Mesenchymal stem cell (in vitro differentiated cells and primary cell): ENCODE data around the gene UBR3.

Source experiments
- DNase-seq: peaks from one replicate; pipeline ENCODE4 v3.0.0-alpha.2; 2013
- H2AFZ ChIP-seq: one replicate; pipeline ENCODE4 v1.6.1; 2013; ENCODE audit warnings: low read depth, mild to moderate bottlenecking, control low read depth, inconsistent platforms, low read length, moderate library complexity
- H2AK5ac ChIP-seq: 2 replicates; pipeline ENCODE4 v1.6.1; 2013; ENCODE audit warnings: low read length, moderate library complexity, mild to moderate bottlenecking, inconsistent platforms; ENCODE audit not compliant: severe bottlenecking
- H2BK120ac ChIP-seq: one replicate; pipeline ENCODE4 v1.6.1; 2013; ENCODE audit warnings: low read depth, mild to moderate bottlenecking, inconsistent platforms, low read length, moderate library complexity
- H2BK12ac ChIP-seq, 2 experiments: one replicate each; pipeline ENCODE4 v1.6.1; 2013; ENCODE audit warnings: inconsistent platforms in 2 of 2, low read length in 2 of 2, mild to moderate bottlenecking in 2 of 2, moderate library complexity in 2 of 2, control low read depth in 1 of 2
- H2BK15ac ChIP-seq: one replicate; pipeline ENCODE4 v1.6.1; 2013; ENCODE audit warnings: mild to moderate bottlenecking, low read depth, inconsistent platforms; ENCODE audit not compliant: poor library complexity, severe bottlenecking
- H2BK5ac ChIP-seq: 2 replicates; pipeline ENCODE4 v1.6.1; 2013; ENCODE audit warnings: low read depth, mild to moderate bottlenecking, low read length, control low read depth, inconsistent platforms; ENCODE audit not compliant: poor library complexity, severe bottlenecking
- H3K14ac ChIP-seq, 2 experiments: one replicate each; pipeline ENCODE4 v1.6.1; 2013; ENCODE audit warnings: inconsistent platforms in 2 of 2, low read length in 2 of 2, control low read depth in 1 of 2, mild to moderate bottlenecking in 1 of 2, moderate library complexity in 1 of 2
- H3K18ac ChIP-seq, 2 experiments: one replicate each; pipeline ENCODE4 v1.6.1; 2013; ENCODE audit warnings: inconsistent platforms in 2 of 2, low read length in 2 of 2, control low read depth in 1 of 2, low read depth in 1 of 2, mild to moderate bottlenecking in 1 of 2
- H3K23ac ChIP-seq, 2 experiments: one replicate each; pipeline ENCODE4 v1.6.1; 2013; ENCODE audit warnings: inconsistent platforms in 2 of 2, low read length in 2 of 2, mild to moderate bottlenecking in 2 of 2, moderate library complexity in 2 of 2, control low read depth in 1 of 2
- H3K27ac ChIP-seq: 2 replicates; pipeline ENCODE4 v1.5.1; 2013; ENCODE audit warnings: mild to moderate bottlenecking, moderate library complexity, low read length, control low read depth, inconsistent platforms; ENCODE audit not compliant: poor library complexity, severe bottlenecking
- H3K27me3 ChIP-seq, 2 experiments: 2 replicates each; pipeline versions ENCODE4 v1.6.1 to v1.7.0; 2013; ENCODE audit warnings: low read length in 2 of 2, mild to moderate bottlenecking in 2 of 2, moderate library complexity in 2 of 2, control low read depth in 1 of 2, inconsistent platforms in 1 of 2; ENCODE audit not compliant: control insufficient read depth in 1 of 2, insufficient read depth in 1 of 2
- H3K36me3 ChIP-seq, 2 experiments: 2 replicates each; pipeline versions ENCODE4 v1.6.1 to v1.7.0; 2013; ENCODE audit warnings: low read length in 2 of 2, control low read depth in 1 of 2, inconsistent platforms in 1 of 2, low read depth in 1 of 2, mild to moderate bottlenecking in 1 of 2; ENCODE audit not compliant: insufficient read depth in 2 of 2, control insufficient read depth in 1 of 2
- H3K4ac ChIP-seq, 2 experiments: one replicate each; pipeline ENCODE4 v1.6.1; 2013; ENCODE audit warnings: inconsistent platforms in 2 of 2, low read length in 2 of 2, mild to moderate bottlenecking in 2 of 2, moderate library complexity in 2 of 2, control low read depth in 1 of 2, low read depth in 1 of 2
- H3K4me1 ChIP-seq: 2 replicates; pipeline ENCODE4 v1.6.1; 2013; ENCODE audit warnings: low read depth, low read length, control low read depth; ENCODE audit not compliant: control insufficient read depth, insufficient read depth
- H3K4me2 ChIP-seq: 2 replicates; pipeline ENCODE4 v1.6.1; 2013; ENCODE audit warnings: low read length, mild to moderate bottlenecking, inconsistent platforms; ENCODE audit not compliant: poor library complexity, severe bottlenecking
- H3K4me3 ChIP-seq, 2 experiments: 2 replicates each; pipeline versions ENCODE4 v1.5.1 to v1.7.0; 2013; ENCODE audit warnings: low read length in 2 of 2, mild to moderate bottlenecking in 2 of 2, control low read depth in 1 of 2, low read depth in 1 of 2; ENCODE audit not compliant: insufficient read depth in 1 of 2
- H3K79me1 ChIP-seq: replicated peaks from 2 replicates; pipeline ENCODE4 v1.6.1; 2013; ENCODE audit warnings: mild to moderate bottlenecking, control low read depth, low read length, inconsistent platforms; ENCODE audit not compliant: poor library complexity, severe bottlenecking
- H3K9ac ChIP-seq: 2 replicates; pipeline ENCODE4 v1.7.0; 2013; ENCODE audit warnings: mild to moderate bottlenecking, low read length, moderate library complexity
- H3K9me3 ChIP-seq: 2 replicates; pipeline ENCODE4 v1.7.0; 2013; ENCODE audit warnings: mild to moderate bottlenecking, low read length; ENCODE audit not compliant: control insufficient read depth
- H4K8ac ChIP-seq: one replicate; pipeline ENCODE4 v1.6.1; 2013; ENCODE audit warnings: inconsistent platforms, mild to moderate bottlenecking, low read length, moderate library complexity
- H4K91ac ChIP-seq: one replicate; pipeline ENCODE4 v1.6.1; 2013; ENCODE audit warnings: mild to moderate bottlenecking, low read length, inconsistent platforms
- WGBS: methylation state at CpG from one replicate; pipeline ENCODE4 v1.1.7; 2013; ENCODE audit warnings: mixed read lengths; 5-methylcytosine and 5-hydroxymethylcytosine counted together

UBR3 gene

DNA sequence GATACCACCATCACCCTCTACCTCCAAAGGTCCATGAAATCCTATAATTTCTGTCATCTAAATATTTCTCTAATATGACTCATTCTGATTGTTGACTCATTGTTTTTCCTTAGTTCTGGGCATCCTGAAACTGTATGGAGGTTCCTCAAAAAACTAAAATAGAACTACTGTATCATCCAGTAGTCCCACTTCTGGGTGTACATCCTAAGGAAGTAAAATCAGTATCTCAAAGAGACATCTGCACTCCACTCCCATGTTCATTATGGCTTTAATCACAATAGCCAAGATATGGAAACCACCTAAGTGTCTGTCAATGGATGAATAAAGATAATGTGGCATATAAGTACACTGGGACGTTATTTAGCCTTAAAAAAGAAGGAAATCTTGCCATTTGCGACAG lies 224.9 kb downstream of the UBR3 start:
- Histone ChIP-seq H2BK5ac (no peak overlapping the region), H2BK120ac (no peak overlapping the region), H3K27me3 (no peaks in the 10 kb centered on the region), H2AFZ (no peak overlapping the region), H3K27ac (no peak overlapping the region), H3K18ac (no peak overlapping the region), H2AK5ac (no peak overlapping the region), H3K9ac (no peak overlapping the region), H3K9me3 (no peaks in the 10 kb centered on the region), H3K14ac (no peak overlapping the region), H3K79me1 (peaks cover 2% of the 10 kb centered on the region), H2BK12ac (no peak overlapping the region), H3K23ac (no peak overlapping the region), H3K4me2 (no peak overlapping the region), H3K4ac (no peak overlapping the region), H4K8ac (no peak overlapping the region), H3K4me1 (no peaks in the 10 kb centered on the region), H2BK15ac (no peak overlapping the region), H3K4me3 (no peak overlapping the region), H4K91ac (no peak overlapping the region), H3K36me3 (peaks cover 0 to 34% of the 10 kb centered on the region in 2 experiments)
- 100% methylated on average over 2 of the region's 2 CpGs for WGBS
- DNase-seq: no peak

DNA sequence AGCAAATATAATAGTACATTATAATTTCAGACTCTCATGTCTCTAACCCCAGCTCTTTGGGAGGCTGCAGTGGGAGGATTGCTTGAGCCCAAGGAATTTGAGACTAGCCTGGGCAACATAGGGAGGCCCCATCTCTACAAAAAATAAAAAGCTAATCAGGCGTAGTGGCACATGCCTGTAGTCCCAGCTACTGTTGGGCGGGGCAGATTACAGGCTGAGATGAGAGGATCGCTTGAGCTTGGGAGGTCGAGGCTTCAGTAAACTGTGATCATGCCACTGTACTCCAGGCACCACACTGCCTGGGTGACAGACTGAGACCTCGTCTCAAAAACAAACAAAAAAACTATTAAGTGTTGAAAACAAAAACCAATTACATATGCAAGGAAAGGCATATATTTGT lies 227.7 kb downstream of the UBR3 start:
- H3K4ac ChIP-seq: no peak overlapping the region
- no peaks in the 10 kb centered on the region for H3K4me1 ChIP-seq
- H3K4me3 ChIP-seq: no peak overlapping the region
- H3K9ac ChIP-seq: no peak overlapping the region
- 94% methylated on average over 3 of the region's 5 CpGs for WGBS
- no peak overlapping the region for H2AK5ac ChIP-seq
- no peaks in the 10 kb centered on the region for H3K27me3 ChIP-seq
- peaks cover 2% of the 10 kb centered on the region for H3K79me1 ChIP-seq
- H3K23ac ChIP-seq: no peak overlapping the region
- H2BK15ac ChIP-seq: peak overlapping the region; percentile 1
- no peak overlapping the region for H4K91ac ChIP-seq
- no peak for DNase-seq
- no peak overlapping the region for H3K14ac ChIP-seq
- H3K9me3 ChIP-seq: no peaks in the 10 kb centered on the region
- no peak overlapping the region for H3K18ac ChIP-seq
- H2AFZ ChIP-seq: no peak overlapping the region
- H2BK5ac ChIP-seq: no peak overlapping the region
- H3K4me2 ChIP-seq: peak overlapping the region; percentile 22
- H3K27ac ChIP-seq: no peak overlapping the region
- no peak overlapping the region for H2BK12ac ChIP-seq
- H4K8ac ChIP-seq: no peak overlapping the region
- no peak overlapping the region for H2BK120ac ChIP-seq
- peaks cover 0 to 45% of the 10 kb centered on the region in 2 experiments for H3K36me3 ChIP-seq

DNA sequence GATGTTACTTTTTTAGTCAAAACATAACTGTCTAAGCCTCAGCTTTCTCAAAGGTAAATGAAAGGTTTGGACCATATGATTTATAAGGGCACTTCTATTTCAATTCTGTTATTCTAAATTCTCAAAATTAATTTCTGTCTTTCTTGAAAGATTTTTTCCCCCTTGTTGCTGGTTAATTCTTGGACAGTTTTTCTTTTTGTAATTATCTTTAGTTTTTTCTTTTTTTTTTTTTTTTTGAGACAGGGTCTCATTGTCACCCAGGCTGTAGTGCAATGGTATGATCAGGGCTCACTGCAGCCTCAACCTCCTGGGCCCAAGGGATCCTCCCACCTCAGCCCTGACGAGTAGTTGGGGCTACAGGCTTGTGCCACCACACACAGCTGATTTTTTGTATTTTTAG lies 229.6 kb downstream of the UBR3 start:
- no peak for DNase-seq
- 76% methylated on average over 1 of the region's 1 CpG for WGBS

DNA sequence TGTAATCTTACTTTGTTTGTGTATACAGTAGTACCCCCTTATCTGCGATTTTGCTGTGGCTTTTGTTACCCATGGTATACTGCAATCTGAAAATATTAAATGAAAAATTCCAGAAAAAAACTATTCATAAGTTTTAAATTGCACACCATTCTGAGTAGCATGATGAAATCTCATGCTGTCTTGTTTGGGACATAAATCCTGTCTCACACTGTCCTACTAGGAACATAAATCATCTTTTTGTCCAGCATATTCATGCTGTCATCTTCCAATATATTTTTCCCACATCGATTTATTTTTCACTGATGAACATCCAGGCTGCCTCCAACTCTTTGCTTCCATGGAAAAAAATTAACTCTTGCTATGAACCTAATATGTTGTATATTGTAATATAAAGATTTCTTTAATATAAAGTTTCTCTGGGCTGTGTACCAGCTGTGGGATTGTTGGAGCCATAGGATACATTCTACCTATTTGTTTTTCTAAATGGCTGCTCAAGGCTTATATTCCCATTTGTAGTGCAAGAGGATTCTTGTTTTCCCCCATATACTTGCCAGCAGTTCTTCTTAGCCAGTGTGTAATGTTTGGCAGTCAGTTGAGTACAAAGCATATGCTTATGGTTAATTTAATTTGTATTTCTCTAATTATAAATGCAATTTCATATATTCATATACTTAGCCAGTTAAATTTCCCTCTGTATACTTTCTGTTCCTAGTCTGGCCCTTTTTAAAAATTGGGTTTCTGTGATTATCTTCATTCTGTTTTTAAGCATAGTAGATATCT lies 236.4 kb downstream of the UBR3 start:
- Histone ChIP-seq H4K8ac (no peak overlapping the region), H2BK12ac (no peak overlapping the region), H3K4me3 (no peak overlapping the region), H2BK5ac (no peak overlapping the region), H2BK15ac (no peak overlapping the region), H3K36me3 (peaks cover 0 to 63% of the 10 kb centered on the region in 2 experiments), H3K14ac (no peak overlapping the region), H3K9ac (no peak overlapping the region), H3K79me1 (no peaks in the 10 kb centered on the region), H2BK120ac (no peak overlapping the region), H3K4me2 (no peak overlapping the region), H3K27ac (no peak overlapping the region), H3K9me3 (peaks cover 10% of the 10 kb centered on the region), H2AFZ (no peak overlapping the region), H2AK5ac (no peak overlapping the region), H3K23ac (no peak overlapping the region), H3K4ac (no peak overlapping the region), H3K27me3 (no peaks in the 10 kb centered on the region), H3K18ac (no peak overlapping the region), H4K91ac (no peak overlapping the region), H3K4me1 (no peaks in the 10 kb centered on the region)
- 100% methylated on average over 1 of the region's 2 CpGs for WGBS
- DNase-seq: no peak

More for the DNA sequence above, 229.6 kb downstream of the UBR3 start:
- Histone ChIP-seq H3K9me3 (no peaks in the 10 kb centered on the region), H3K4me2 (no peak overlapping the region), H4K8ac (no peak overlapping the region), H2AK5ac (no peak overlapping the region), H2BK5ac (no peak overlapping the region), H3K9ac (no peak overlapping the region), H3K23ac (no peak overlapping the region), H2AFZ (no peak overlapping the region), H3K14ac (no peak overlapping the region), H3K4me3 (no peak overlapping the region), H3K36me3 (peaks cover 0 to 45% of the 10 kb centered on the region in 2 experiments), H3K79me1 (peaks cover 2% of the 10 kb centered on the region), H2BK12ac (no peak overlapping the region), H2BK15ac (no peak overlapping the region), H4K91ac (no peak overlapping the region), H2BK120ac (no peak overlapping the region), H3K4ac (no peak overlapping the region), H3K18ac (no peak overlapping the region), H3K4me1 (no peaks in the 10 kb centered on the region), H3K27ac (no peak overlapping the region), H3K27me3 (no peaks in the 10 kb centered on the region)
